Stomach smooth muscle (tissue), 2 donors: ENCODE results near the gene LIG1.

Experiments
- H3K27ac ChIP-seq: one replicate; pipeline ENCODE4 v1.7.0; 2013; ENCODE audit warnings: mild to moderate bottlenecking, low read length, inconsistent platforms
- H3K27me3 ChIP-seq, 2 donors: one replicate each; pipeline ENCODE4 v1.7.0; 2013; ENCODE audit warnings: low read length in 2 of 2; ENCODE audit not compliant: insufficient read depth in 2 of 2, control insufficient read depth in 1 of 2
- H3K36me3 ChIP-seq, 2 donors: one replicate each; pipeline ENCODE4 v1.7.0; 2013; ENCODE audit warnings: low read length in 2 of 2; ENCODE audit not compliant: control insufficient read depth in 2 of 2, insufficient read depth in 2 of 2
- H3K4me1 ChIP-seq: one replicate; pipeline ENCODE4 v1.7.0; 2013; ENCODE audit warnings: low read length; ENCODE audit not compliant: control insufficient read depth, insufficient read depth
- H3K4me3 ChIP-seq, 2 donors: one replicate each; pipeline ENCODE4 v1.7.0; 2013; ENCODE audit warnings: low read length in 2 of 2
- H3K9ac ChIP-seq, 2 donors: one replicate each; pipeline ENCODE4 v1.7.0; 2013; ENCODE audit warnings: low read length in 2 of 2, mild to moderate bottlenecking in 1 of 2
- H3K9me3 ChIP-seq, 2 donors: one replicate each; pipeline ENCODE4 v1.7.0; 2013; ENCODE audit warnings: low read length in 2 of 2; ENCODE audit not compliant: control insufficient read depth in 2 of 2
- donor health status: healthy.
- donor health status: Pancreatic carcinoma.

Gene LIG1

DNA sequence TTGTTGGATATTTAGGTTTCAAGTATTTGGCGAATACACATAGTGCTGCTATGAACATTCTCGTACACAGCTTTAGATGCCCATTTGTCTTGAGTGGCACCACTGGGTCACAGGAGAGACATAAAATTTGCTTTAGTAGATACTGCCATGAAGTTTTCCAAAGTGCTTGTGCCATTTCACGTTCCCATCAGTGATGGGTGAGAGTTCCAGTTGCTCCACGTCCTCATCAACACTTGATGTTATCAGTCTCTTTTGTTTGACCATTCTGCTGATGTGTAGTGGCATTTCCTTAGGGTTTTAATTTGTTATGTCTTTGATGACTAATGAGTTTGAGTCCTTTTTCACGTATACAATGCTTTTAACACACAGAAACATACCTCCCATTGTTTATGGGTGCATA is 11.4 kb upstream of the LIG1 start:
- no peaks in the 10 kb centered on the region for H3K27me3 ChIP-seq
- H3K4me3 ChIP-seq = no peak overlapping the region
- H3K9me3 ChIP-seq = peaks cover 0 to 9% of the 10 kb centered on the region in 2 donors
- no peaks in the 10 kb centered on the region for H3K4me1 ChIP-seq
- H3K36me3 ChIP-seq = peaks cover 0 to 4% of the 10 kb centered on the region in 2 donors
- no peak overlapping the region for H3K9ac ChIP-seq
- no peak overlapping the region for H3K27ac ChIP-seq

DNA sequence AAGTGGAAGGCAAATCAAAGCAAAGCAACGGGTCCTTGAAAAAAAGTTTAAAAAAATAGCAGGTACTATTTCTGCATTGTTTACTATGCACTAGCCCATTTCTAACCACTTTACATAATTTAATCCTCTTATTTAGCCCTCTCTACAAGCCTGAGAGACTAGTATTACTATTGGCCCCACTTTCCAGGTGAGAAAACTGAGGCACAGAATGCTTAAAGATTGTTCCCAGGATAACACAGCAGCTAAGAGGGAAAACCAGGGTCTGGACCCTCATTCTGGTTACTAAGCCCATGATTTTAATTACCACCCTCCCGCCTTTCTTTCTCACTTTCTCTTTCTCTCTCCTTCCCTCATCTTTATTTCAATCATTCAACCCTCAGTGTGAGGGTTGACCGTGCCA is 6.1 kb upstream of the LIG1 start:
- Histone ChIP-seq H3K36me3 (peaks cover 10 to 20% of the 10 kb centered on the region in 2 donors), H3K9ac (no peak overlapping the region), H3K4me1 (peaks cover 6% of the 10 kb centered on the region), H3K27me3 (no peaks in the 10 kb centered on the region), H3K9me3 (peaks cover 0 to 3% of the 10 kb centered on the region in 2 donors), H3K27ac (no peak overlapping the region), H3K4me3 (no peak overlapping the region)

- Histone ChIP-seq H3K9me3 (no peaks in the 10 kb centered on the region), H3K4me1 (peaks cover 10% of the 10 kb centered on the region), H3K36me3 (peaks cover 10 to 20% of the 10 kb centered on the region in 2 donors), H3K4me3 (no peak overlapping the region), H3K27ac (no peak overlapping the region), H3K27me3 (no peaks in the 10 kb centered on the region), H3K9ac (no peak overlapping the region)
Observed at GRCh38 chr19:48175578-48175977, 5.4 kb upstream of the LIG1 start.

- Histone ChIP-seq H3K27me3 (no peaks in the 10 kb centered on the region), H3K36me3 (peaks cover 10 to 18% of the 10 kb centered on the region in 2 donors)
Observed at GRCh38 chr19:48174445-48175030, 4.4 kb upstream of the LIG1 start.

GRCh38 chr19:48171710-48172109 is 1.6 kb upstream of the LIG1 start:
- H3K27ac ChIP-seq = no peak overlapping the region
- H3K9ac ChIP-seq = no peak overlapping the region
- peaks cover 10 to 16% of the 10 kb centered on the region in 2 donors for H3K36me3 ChIP-seq
- H3K27me3 ChIP-seq = no peaks in the 10 kb centered on the region
- H3K9me3 ChIP-seq = no peaks in the 10 kb centered on the region
- no peak overlapping the region for H3K4me3 ChIP-seq
- H3K4me1 ChIP-seq = peaks cover 13% of the 10 kb centered on the region

More at GRCh38 chr19:48174445-48175030, 4.4 kb upstream of the LIG1 start:
- H3K9ac ChIP-seq = no peak overlapping the region
- H3K27ac ChIP-seq = no peak overlapping the region
- H3K9me3 ChIP-seq = no peaks in the 10 kb centered on the region
- peaks cover 13% of the 10 kb centered on the region for H3K4me1 ChIP-seq
- H3K4me3 ChIP-seq = no peak overlapping the region

- peaks cover 10 to 14% of the 10 kb centered on the region in 2 donors for H3K36me3 ChIP-seq
- peaks cover 13% of the 10 kb centered on the region for H3K4me1 ChIP-seq
- peak overlapping the region; percentile 74 to 87 for H3K4me3 ChIP-seq
- H3K27ac ChIP-seq = peak overlapping the region; percentile 71
- peak overlapping the region; percentile 50 to 81 for H3K9ac ChIP-seq
- no peaks in the 10 kb centered on the region for H3K9me3 ChIP-seq
- no peaks in the 10 kb centered on the region for H3K27me3 ChIP-seq
Observed at GRCh38 chr19:48170817-48171347, 738 bp upstream of the LIG1 start.

DNA sequence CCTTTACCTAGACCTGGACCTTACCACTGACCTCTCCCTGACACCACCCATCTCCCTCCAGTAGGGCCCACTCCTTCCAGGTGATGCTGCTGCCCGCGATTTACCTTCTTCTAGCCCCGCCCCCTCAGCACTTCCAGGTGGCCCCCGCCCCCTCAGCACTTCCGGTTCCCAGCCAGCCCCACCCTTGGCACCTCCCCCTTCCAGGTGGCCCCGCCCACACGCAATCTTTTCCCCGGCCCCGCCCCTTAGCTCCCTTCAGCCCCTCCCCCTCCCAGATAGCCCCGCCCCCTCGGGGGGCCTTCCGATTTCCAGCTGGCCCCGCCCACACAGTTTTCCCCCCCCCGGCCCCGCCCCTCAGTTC is 586 bp downstream of the LIG1 start:
- Histone ChIP-seq H3K9ac (no peak overlapping the region), H3K4me3 (peak overlapping the region; percentile 25 to 87)

GRCh38 chr19:48168689-48169088 is 1.5 kb downstream of the LIG1 start:
- H3K9me3 ChIP-seq = no peaks in the 10 kb centered on the region
- H3K9ac ChIP-seq = no peak overlapping the region
- peaks cover 0 to 4% of the 10 kb centered on the region in 2 donors for H3K36me3 ChIP-seq
- no peak overlapping the region for H3K4me3 ChIP-seq
- H3K27me3 ChIP-seq = no peaks in the 10 kb centered on the region
- peaks cover 13% of the 10 kb centered on the region for H3K4me1 ChIP-seq
- H3K27ac ChIP-seq = no peak overlapping the region

More for the DNA sequence above, 586 bp downstream of the LIG1 start:
- H3K36me3 ChIP-seq = peaks cover 7 to 12% of the 10 kb centered on the region in 2 donors
- H3K4me1 ChIP-seq = peaks cover 13% of the 10 kb centered on the region
- peak overlapping the region; percentile 71 for H3K27ac ChIP-seq
- no peaks in the 10 kb centered on the region for H3K27me3 ChIP-seq
- no peaks in the 10 kb centered on the region for H3K9me3 ChIP-seq

GRCh38 chr19:48158210-48158790 is 11.8 kb downstream of the LIG1 start:
- peaks cover 0 to 6% of the 10 kb centered on the region in 2 donors for H3K36me3 ChIP-seq
- H3K27me3 ChIP-seq = no peaks in the 10 kb centered on the region
- no peak overlapping the region for H3K9ac ChIP-seq
- no peaks in the 10 kb centered on the region for H3K9me3 ChIP-seq
- no peak overlapping the region for H3K4me3 ChIP-seq
- no peak overlapping the region for H3K27ac ChIP-seq
- no peaks in the 10 kb centered on the region for H3K4me1 ChIP-seq

DNA sequence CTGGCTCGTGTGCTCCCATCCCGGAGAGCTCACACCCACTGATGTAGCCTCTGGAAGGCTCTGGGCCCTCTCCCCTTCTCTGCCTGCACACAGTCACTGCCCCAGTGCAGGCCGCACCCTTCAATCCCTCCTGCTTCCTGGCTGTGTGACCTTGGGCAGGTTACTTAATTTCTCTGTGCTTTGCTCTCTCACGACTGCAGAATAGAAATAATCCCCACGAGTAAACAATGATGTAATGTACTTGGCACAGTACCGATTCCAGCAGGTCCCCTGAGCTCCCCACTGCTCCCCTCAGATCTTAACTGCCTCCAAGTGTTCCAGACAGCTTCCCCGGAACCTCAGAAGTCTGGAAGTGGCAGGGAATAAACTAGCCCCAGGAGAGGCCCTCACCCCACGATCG is 16.1 kb downstream of the LIG1 start:
- Histone ChIP-seq H3K36me3 (peaks cover 0 to 3% of the 10 kb centered on the region in 2 donors), H3K27ac (no peak overlapping the region), H3K9ac (no peak overlapping the region), H3K27me3 (no peaks in the 10 kb centered on the region), H3K4me1 (peaks cover 7% of the 10 kb centered on the region), H3K9me3 (no peaks in the 10 kb centered on the region), H3K4me3 (no peak overlapping the region)

- H3K27me3 ChIP-seq = no peaks in the 10 kb centered on the region
- H3K27ac ChIP-seq = no peak overlapping the region
- H3K4me1 ChIP-seq = peaks cover 7% of the 10 kb centered on the region
- no peaks in the 10 kb centered on the region for H3K9me3 ChIP-seq
- peaks cover 0 to 3% of the 10 kb centered on the region in 2 donors for H3K36me3 ChIP-seq
- H3K4me3 ChIP-seq = no peak overlapping the region
- no peak overlapping the region for H3K9ac ChIP-seq
Observed at GRCh38 chr19:48152551-48152950, 17.6 kb downstream of the LIG1 start.
